COR-L47 (cell line): ENCODE data around the gene GDF9.

Experiments
- DNase-seq: peaks from one replicate; lab custom pipeline; 2025; lab: John Stamatoyannopoulos, UW

The GDF9 gene, protein sequence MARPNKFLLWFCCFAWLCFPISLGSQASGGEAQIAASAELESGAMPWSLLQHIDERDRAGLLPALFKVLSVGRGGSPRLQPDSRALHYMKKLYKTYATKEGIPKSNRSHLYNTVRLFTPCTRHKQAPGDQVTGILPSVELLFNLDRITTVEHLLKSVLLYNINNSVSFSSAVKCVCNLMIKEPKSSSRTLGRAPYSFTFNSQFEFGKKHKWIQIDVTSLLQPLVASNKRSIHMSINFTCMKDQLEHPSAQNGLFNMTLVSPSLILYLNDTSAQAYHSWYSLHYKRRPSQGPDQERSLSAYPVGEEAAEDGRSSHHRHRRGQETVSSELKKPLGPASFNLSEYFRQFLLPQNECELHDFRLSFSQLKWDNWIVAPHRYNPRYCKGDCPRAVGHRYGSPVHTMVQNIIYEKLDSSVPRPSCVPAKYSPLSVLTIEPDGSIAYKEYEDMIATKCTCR

DNA sequence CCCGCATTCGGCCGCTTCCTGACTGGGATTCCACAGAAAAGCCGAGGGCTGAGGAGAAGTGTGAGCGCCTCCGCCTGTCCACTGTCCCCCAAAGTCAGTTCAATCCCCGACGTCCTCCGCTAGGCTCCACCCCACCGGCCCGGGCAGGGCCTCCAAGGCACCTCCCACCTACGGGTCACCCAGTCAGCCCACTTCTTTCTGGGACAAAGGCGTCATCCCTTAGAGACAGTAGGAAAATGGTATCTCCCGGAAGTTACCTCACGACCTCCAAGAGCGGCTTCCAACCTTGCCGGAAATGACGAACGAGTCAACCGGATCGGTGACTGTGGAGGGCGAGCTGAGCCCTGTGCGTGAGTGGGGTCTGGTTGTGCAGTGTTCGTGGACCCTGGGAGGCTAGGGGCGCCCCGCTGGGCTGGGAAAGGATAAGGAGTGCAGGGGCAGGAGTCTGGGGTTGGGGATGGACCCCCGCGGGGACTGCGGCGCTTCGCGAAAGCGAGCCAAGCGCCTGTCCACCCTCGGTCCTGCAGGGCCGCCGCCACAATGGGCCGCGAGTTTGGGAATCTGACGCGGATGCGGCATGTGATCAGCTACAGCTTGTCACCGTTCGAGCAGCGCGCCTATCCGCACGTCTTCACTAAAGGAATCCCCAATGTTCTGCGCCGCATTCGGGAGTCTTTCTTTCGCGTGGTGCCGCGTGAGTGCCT is at the start of gene GDF9, which contains the start of gene UQCRQ:
Gene GDF9, minus strand, starts transcription at position 128 of the 704 bp plus-strand sequence. CDS start 1,936 bp downstream, outside the sequence.
Gene UQCRQ, plus strand, starts transcription at position 301 of the 704 bp plus-strand sequence. Its CDS starts 240 bp downstream, at position 541.
- peak; percentile 99 for DNase-seq

- no peak for DNase-seq
Observed at GRCh38 chr5:132915681-132916080, 49.4 kb upstream of the GDF9 start.

DNA sequence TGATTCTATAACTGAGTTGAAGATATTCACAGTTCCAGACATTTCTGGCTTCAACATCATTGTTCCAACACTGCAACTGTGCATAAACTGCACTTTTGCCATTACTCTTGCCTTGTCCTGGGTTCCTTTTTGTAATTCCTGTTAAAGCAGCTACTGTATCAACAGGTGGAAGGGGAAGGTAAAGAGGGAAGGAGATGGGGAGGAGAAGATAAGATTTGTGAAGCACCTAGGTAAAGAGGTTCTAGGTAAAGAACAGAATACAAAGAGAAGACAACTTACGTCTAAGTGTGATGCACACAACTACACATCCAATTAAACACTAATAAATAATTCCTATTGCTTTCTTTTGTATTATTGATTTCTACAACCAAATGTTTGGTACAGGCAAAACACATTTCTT is 43.4 kb upstream of the GDF9 start:
- DNase-seq, result no peak

GRCh38 chr5:132907161-132907560 is 40.9 kb upstream of the GDF9 start:
- DNase-seq, result no peak

GRCh38 chr5:132905938-132906337 is 39.7 kb upstream of the GDF9 start:
- peak; percentile 19 for DNase-seq

DNA sequence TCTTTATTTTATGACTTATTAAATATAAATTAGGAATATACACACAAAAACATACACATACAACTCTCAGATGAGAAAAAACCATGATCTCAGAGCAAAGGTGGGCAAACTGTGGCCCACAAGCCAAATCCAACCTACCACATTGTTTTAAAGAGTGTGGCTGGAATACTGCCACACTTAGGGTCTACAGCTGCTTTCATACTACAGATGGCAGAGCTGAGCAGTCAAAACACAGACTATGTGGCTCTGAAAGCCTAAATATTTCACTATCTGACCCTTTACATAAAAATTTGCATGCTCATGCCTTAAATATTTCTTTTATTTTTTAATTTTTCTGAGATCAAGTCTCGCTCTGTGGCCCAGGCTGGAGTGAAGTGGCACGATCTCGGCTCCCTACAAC is 35.5 kb upstream of the GDF9 start:
- no peak for DNase-seq

GRCh38 chr5:132901036-132901435 is 34.8 kb upstream of the GDF9 start:
- DNase-seq, result no peak

DNA sequence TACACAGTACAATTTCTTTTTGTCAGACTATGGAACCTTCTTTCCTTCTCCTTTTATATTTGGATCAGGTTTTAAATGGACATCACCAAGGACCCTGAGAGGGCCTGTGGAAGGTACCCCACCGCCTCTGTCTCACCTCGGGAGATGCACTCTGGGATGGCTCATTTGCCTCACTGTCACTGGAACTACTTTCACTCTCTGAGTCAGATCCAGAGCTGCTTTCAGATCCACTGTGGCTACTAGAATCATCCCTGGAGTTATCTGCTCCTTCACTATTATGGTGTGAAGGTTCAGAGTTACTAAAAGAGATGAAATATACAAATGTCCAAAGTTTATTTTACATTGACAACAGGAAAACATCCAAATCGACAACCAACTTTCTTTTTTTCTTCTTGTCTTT is 31.8 kb upstream of the GDF9 start:
- no peak for DNase-seq

DNA sequence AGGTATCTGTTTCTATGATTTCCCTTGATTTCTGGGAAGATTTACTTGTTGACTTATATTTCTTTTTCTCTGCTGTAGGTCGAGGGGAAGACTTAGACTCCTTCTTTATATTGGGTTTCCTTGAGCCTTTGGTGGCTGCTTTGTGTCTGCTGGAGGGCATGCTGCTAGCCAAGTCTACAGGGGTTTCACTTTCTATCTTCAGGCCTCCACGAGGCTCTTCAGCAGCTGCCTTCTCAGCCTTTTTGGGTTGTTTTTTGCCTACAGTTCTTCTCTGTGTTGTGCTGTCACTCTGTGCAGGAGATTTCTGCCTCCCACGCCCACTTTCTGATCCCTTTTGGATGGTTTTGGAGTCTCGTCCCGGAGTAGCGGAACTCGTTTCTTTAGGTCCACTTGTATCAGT is 30.4 kb upstream of the GDF9 start:
- no peak for DNase-seq

- DNase-seq, result no peak
Observed at GRCh38 chr5:132895719-132896305, 29.5 kb upstream of the GDF9 start.

- DNase-seq, result no peak
Observed at GRCh38 chr5:132890817-132891216, 24.5 kb upstream of the GDF9 start.

- no peak for DNase-seq
Observed at GRCh38 chr5:132889501-132889900, 23.2 kb upstream of the GDF9 start.

DNA sequence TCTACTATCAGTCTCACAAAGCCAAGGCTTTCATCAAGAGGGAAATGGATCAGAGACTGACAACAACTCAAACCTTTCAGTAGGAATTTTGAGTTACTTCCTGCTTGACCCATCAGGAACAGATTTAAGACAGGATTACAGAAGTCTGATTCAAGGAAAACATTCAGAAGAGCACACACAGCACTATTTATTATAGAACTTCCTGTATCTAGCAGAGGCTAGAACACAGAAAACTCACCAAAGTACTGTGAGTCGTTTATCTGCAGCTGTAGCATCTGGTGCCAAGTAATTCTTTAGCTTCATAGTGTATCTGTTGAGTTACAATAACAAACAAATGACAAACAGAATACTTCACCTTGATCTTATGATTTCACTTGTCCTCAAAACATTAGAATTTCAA is 21.0 kb upstream of the GDF9 start:
- no peak for DNase-seq

DNA sequence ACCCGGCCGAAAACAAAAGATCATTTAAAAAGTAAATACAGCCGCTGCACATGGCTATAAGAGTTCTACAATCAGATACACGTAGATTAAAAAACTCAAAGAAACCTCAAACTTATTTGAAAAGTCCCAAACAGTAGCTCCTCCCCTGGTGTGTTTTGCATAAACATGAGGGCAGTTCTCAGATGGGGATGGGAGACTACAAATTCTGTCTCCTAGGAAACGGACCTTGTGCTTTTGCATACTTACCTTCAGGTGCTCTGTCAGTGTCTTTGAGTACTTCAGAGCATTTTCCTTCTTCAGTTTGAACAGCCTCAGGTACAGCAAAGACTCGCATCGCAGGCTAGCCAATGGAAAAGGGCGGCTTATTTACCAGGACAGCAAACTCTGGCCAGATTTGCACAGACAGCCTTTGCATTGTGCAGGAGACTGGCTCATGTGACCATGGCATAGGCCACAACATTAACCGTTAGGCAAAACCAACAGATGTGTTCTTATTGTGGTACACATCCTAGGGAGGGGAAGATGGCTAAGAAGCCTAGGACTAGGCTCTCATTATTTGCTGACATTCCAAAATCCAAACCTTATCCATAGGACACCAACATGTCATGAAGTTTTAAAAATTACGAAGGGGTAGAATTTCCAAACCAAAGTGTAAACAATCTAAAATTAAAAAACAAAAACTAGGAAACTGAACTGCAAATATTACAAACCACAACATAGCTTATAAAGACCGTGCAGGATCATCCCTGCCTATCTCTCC is 20.0 kb upstream of the GDF9 start:
- no peak for DNase-seq

- no peak for DNase-seq
Observed at GRCh38 chr5:132884548-132884947, 18.3 kb upstream of the GDF9 start.

DNA sequence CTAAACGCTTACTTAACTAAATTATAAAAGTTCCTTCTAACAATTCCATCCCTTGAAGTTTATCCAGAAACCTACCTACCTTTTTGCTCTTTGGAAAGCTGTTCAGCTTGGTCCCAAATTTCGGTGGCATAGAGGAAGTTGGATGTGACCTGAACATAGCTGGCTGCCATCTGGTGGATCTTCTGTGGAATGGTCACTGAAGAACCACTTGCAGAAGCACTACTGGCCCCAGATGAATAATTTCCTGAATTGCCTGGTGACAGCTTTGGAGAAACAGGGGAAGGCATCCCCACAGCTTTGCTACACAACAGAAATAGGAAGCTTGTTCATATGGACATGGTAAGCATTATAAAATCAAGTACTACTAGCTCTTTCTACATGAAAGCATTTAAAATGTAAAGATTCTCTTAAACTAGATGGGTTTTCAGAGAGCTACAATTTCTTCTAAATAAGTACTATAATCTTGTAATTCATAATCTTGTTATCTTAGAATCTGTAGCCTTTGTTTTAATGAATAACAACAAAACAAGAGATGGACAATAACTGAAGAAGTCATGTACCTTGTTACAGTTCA is 17.1 kb upstream of the GDF9 start:
- peak; percentile 65 for DNase-seq

DNA sequence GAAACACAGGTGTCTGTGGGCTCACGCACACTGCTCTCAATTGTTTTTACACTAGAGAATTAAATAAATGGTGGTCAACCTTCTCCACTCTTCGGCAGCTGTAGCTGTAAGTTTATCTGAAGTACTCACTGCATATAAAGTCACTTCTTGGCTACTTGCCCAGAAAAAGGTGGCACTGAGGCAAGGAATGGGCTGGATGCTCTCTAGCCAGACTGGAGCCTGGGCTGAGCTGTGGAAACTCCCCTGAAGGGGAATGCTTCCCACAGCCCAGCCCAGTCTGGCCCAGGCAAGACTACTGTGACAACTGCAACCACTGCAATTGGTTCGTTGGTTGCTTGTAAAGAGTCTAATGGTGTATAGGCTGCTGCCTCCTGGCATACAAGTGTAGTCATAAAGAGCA is 11.7 kb upstream of the GDF9 start:
- DNase-seq, result peak; percentile 8

DNA sequence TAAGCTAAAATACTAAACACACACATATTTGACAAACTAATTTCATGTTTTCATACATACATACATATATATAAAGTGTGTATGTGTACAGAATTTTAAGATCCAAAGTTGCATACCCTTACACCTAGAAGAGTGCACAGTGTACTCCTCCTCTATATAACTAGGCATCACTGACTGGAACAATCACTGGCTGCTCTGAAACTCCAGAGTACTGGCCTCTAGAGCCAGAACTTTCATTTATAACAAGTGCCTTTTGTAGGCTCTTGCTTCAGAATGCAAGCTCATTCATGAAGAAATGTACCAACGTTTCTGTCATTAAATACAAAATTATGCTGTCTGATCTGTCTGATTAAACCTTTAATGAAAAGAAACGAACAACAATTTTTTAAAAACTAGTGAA is 11.2 kb upstream of the GDF9 start:
- DNase-seq, result no peak

DNA sequence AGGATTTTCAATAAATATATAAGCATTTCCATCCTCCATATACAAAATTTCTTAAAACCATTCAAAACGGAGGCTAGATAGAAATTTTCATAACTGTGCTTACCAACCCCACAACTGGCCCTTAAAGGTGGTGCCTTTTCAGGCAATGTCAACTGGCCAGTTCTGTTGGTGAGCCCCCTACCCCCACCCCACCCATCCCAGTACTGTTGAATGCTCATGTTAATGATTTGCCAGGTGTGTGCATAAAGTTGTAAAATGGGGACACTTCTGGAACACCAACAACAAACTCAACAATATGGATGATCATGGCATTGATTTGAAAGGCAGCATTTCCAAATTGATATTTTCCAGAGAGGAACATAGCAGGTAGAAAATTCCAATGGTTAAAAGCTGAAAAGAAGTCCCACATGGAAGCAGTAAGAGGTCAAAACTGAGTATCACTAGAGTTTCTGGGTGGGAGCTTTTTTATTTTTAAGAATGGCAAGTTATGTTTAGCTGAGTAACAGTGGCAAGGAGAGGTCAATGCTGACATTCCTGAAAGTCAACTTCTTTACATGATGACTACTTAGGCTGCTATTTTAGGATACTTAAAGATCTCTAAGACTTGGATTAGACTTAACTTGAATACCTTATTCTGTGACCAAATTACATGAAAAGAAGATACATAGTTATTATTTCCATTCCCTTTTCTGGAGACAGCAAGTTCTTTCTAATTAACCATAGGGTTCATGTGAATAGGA is 9.9 kb upstream of the GDF9 start:
- DNase-seq, result no peak

- no peak for DNase-seq
Observed at GRCh38 chr5:132873930-132874271, 7.6 kb upstream of the GDF9 start.
